T-helper 22 cell (primary cell): ENCODE measurements around the gene RHOV.

Experiments used
- DNase-seq: peaks from one replicate; pipeline ENCODE4 v3.0.0-alpha.2; 2020; ENCODE audit warnings: low read depth

RHOV gene, protein sequence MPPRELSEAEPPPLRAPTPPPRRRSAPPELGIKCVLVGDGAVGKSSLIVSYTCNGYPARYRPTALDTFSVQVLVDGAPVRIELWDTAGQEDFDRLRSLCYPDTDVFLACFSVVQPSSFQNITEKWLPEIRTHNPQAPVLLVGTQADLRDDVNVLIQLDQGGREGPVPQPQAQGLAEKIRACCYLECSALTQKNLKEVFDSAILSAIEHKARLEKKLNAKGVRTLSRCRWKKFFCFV

DNA sequence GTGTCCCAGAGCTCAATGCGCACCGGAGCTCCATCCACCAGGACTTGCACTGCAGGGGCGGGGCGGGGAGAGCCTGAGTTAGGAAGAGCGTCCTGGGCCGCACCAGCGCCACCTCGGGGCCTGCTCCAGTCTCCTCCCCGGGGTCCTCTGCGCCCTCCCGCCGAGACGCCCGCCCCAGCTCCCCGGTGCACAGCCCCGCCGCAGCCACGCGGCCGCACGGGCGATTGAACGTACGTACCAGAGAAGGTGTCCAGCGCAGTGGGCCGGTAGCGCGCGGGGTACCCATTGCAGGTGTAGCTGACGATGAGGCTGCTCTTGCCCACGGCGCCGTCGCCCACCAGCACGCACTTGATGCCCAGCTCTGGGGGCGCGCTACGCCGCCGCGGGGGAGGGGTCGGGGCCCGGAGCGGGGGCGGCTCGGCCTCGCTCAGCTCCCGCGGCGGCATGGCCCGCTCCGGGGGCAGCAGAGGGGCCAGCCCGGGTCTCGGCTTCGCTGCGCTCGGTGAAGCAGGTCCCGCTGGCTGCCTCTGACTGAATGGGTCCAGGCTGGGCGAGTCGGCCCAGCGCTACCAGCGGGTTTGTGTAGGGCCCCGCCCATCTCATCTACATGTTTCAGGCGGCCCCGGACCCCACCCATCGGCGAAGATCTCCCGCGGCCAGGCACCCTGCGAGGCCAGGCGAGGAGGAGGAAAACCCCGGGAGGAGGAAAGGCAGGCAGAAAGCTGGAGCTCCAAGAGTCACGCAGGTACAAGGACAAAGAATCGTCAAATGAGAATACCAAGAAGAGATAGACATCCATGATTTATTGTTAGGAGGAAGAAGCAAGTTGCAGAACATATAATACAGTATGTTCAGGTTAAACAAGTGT, at the start of gene RHOV:
TSS of gene RHOV (minus strand) at position 541 of the 868 bp plus-strand sequence. CDS start at position 446, 95 bp downstream.
- DNase-seq, result peak; percentile 48

GRCh38 chr15:40923551-40923950, 49.5 kb upstream of the RHOV start:
- DNase-seq, result no peak

GRCh38 chr15:40922608-40923005, 48.6 kb upstream of the RHOV start:
- DNase-seq, result no peak

DNA sequence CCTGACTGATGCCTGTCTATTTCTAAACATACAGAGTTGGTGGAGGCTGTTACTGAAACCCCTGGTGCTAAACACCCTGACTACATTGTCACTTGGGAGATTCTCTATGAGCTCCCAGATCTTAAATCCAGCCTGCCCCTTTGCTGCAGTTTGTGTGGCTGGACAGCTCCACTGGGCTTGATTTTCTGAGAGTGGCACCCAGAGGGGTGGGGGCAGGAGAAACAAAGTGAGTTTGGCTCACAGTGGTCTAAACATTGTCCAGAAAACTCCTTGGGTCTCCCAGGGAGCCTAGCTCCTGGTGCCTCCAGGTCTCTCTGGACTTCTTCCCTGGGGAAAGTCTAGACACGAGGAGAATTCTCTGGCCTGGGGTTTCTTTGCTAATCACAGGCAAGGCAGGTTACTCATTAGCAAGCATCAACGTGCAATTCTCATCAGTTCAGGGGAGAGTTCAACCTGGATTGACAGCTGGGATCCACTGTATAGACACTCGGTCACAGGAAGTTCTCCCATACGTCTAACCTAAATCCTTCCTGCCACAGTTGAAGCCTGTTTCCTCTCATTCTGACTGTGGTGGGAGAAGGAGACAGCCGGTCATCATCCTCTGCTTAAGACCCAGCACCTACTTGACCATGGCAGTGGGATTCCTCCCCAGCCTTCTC, 48.0 kb upstream of the RHOV start:
- no peak for DNase-seq

DNA sequence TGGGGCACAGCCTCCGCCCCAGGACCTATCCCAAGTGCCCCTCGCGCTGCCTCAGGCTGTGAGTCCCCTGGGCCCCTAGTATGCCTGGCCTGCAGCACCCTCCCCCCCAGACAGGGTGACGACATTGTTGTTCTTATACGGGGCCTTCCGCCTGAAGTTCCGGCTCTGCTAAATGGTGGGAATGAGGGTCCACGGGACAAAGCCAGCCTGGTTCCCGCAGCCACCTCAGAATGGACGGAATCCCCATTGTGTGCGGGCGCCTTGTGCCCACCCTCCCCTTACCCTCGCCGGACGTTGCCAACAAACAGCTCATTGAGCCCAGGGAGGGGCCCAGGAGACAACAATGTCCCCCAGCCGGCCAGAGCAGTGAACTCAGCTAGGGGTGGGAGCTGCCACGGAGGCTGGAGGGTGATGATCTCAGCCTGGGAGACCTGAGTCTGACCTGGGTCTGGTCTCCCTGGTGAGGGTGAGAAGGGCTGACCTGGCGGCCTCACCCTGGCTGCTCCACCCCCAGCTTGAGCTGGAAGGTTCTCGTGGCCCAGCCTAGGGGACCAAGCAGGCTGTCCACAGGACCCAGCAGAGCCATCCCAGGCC, 44.9 kb upstream of the RHOV start:
- DNase-seq, result no peak

- no peak for DNase-seq
Measured at GRCh38 chr15:40918146-40918798, 44.2 kb upstream of the RHOV start.

DNA sequence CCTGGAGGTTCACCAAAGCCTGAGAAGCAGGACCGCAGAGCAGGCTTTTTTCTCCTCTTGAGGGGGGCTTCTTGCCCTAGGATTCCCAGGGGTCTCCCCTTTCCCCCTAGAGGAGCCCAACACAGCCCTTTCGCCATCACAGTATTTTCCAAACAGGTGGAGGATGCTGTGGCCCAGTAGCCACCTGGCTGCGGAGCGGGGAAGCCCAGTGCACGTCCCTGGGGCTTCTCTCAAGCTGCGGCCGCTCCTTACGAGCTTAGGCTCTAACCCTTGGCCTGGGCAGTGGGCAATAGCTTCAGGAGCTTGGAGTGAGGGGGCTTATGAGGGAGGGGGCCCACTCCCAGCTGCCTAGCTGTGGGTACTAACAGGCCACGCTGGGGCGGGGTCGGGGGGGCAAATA, 43.6 kb upstream of the RHOV start:
- no peak for DNase-seq

- no peak for DNase-seq
Measured at GRCh38 chr15:40915679-40916078, 41.6 kb upstream of the RHOV start.

GRCh38 chr15:40915116-40915661, 41.2 kb upstream of the RHOV start:
- no peak for DNase-seq

GRCh38 chr15:40914486-40914885, 40.5 kb upstream of the RHOV start:
- no peak for DNase-seq

DNA sequence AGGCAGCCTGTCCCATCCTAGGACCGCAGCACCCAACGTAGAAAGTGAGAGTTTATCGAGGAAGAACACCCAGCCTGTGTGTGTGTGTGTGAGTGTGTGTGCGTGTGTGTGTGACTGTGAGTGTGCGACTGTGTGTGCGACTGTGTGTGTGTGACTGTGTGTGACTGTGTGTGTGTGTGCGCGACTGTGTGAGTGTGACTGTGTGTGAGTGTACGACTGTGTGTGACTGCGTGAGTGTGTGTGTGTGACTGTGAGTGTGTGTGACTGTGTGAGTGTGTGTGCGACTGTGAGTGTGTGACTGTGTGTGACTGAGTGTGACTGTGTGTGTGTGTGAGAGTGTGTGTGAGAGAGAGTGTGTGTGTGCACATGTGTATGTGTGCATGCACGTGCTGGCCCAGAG, 40.0 kb upstream of the RHOV start:
- DNase-seq, result no peak

- no peak for DNase-seq
Measured at GRCh38 chr15:40912478-40912877, 38.4 kb upstream of the RHOV start.

- DNase-seq, result no peak
Measured at GRCh38 chr15:40911693-40912092, 37.7 kb upstream of the RHOV start.

- no peak for DNase-seq
Measured at GRCh38 chr15:40911141-40911540, 37.1 kb upstream of the RHOV start.

GRCh38 chr15:40909662-40910630, 35.9 kb upstream of the RHOV start:
- no peak for DNase-seq

DNA sequence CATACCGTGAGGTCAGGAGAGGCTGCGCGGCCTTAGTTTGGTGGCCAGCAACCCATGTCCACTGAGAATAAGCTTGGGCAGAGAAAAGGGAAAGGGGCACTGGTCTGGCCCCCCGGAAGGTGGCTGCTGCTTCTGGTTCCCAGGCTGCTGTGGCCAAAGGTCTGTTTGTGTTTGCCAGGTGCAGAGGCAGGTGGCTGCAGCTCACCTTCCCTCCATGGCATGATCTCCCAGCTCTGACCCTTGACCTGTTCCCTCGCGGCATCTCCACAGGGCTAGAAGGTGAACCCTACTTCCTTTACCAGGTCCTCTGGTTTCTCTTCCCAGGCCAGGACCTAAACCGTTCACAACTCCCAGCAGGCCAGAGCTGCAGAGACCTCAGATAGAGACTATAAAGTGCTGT, 34.1 kb upstream of the RHOV start:
- DNase-seq, result no peak

- peak; percentile 46 for DNase-seq
Measured at GRCh38 chr15:40906991-40907802, 33.2 kb upstream of the RHOV start.

- DNase-seq, result peak; percentile 51
Measured at GRCh38 chr15:40906091-40906990, 32.3 kb upstream of the RHOV start.
